ENCODE measurements around the gene CREB3L2.

The CREB3L2 gene

GRCh38 chr7:138009350-138009653 lies 7.4 kb upstream of the CREB3L2 start:
- DNase-seq (ENCODE audit: low read depth in 2 of 2): no peak

- DNase-seq (ENCODE audit: low read depth in 2 of 2): no peak
Measured at GRCh38 chr7:138008588-138009349, 6.9 kb upstream of the CREB3L2 start.

GRCh38 chr7:138008019-138008587 lies 6.2 kb upstream of the CREB3L2 start:
- DNase-seq (ENCODE audit: low read depth in 2 of 2): no peak

GRCh38 chr7:138006106-138006505 lies 4.2 kb upstream of the CREB3L2 start:
- DNase-seq (ENCODE audit: low read depth in 2 of 2): no peak

- DNase-seq (ENCODE audit: low read depth in 2 of 2): no peak
Measured at GRCh38 chr7:138004936-138005335, 3.0 kb upstream of the CREB3L2 start.

- no peak for DNase-seq (ENCODE audit: low read depth in 2 of 2)
Measured at GRCh38 chr7:138004046-138004445, 2.2 kb upstream of the CREB3L2 start.

GRCh38 chr7:138002828-138003189 lies 923 bp upstream of the CREB3L2 start:
- DNase-seq (ENCODE audit: low read depth in 2 of 2): no peak

- peak; percentile 92 to 97 for DNase-seq (ENCODE audit: low read depth in 2 of 2)
Measured at GRCh38 chr7:138002096-138002827, 376 bp upstream of the CREB3L2 start.

GRCh38 chr7:138000081-138000701 lies 1.7 kb downstream of the CREB3L2 start:
- no peak for DNase-seq (ENCODE audit: low read depth in 2 of 2)

GRCh38 chr7:137999496-138000080 lies 2.3 kb downstream of the CREB3L2 start:
- DNase-seq (ENCODE audit: low read depth in 2 of 2): no peak

- no peak for DNase-seq (ENCODE audit: low read depth in 2 of 2)
Measured at GRCh38 chr7:137998250-137998649, 3.6 kb downstream of the CREB3L2 start.

- no peak for DNase-seq (ENCODE audit: low read depth in 2 of 2)
Measured at GRCh38 chr7:137996871-137997270, 5.0 kb downstream of the CREB3L2 start.

- DNase-seq (ENCODE audit: low read depth in 2 of 2): no peak
Measured at GRCh38 chr7:137996386-137996851, 5.5 kb downstream of the CREB3L2 start.

- DNase-seq (ENCODE audit: low read depth in 2 of 2): no peak
Measured at GRCh38 chr7:137994216-137994615, 7.7 kb downstream of the CREB3L2 start.

GRCh38 chr7:137993395-137993743 lies 8.5 kb downstream of the CREB3L2 start:
- no peak for DNase-seq (ENCODE audit: low read depth in 2 of 2)

- no peak for DNase-seq (ENCODE audit: low read depth in 2 of 2)
Measured at GRCh38 chr7:137992550-137993394, 9.1 kb downstream of the CREB3L2 start.

- no peak for DNase-seq (ENCODE audit: low read depth in 2 of 2)
Measured at GRCh38 chr7:137992104-137992549, 9.8 kb downstream of the CREB3L2 start.

GRCh38 chr7:137990251-137990941 lies 11.5 kb downstream of the CREB3L2 start:
- DNase-seq (ENCODE audit: low read depth in 2 of 2): no peak

GRCh38 chr7:137989590-137989989 lies 12.3 kb downstream of the CREB3L2 start:
- DNase-seq (ENCODE audit: low read depth in 2 of 2): no peak

- no peak for DNase-seq (ENCODE audit: low read depth in 2 of 2)
Measured at GRCh38 chr7:137989094-137989493, 12.8 kb downstream of the CREB3L2 start.

GRCh38 chr7:137987968-137988367 lies 13.9 kb downstream of the CREB3L2 start:
- no peak for DNase-seq (ENCODE audit: low read depth in 2 of 2)
